Measurements from ENCODE around the gene GALNT8.

The GALNT8 gene

GRCh38 chr12:4810219-4810671 lies 90.0 kb downstream of the GALNT8 start:
- no peak for DNase-seq (ENCODE audit: low read depth in 2 of 2)
- no peak for TF ChIP-seq CTCF (IDR thresholded peaks at IDR 0.05; ENCODE audit: low read depth, low read length)
- H3K4me3 ChIP-seq (replicated peaks in 1 of 2; ENCODE audit: low read depth in 2 of 2, low read length in 2 of 2), result no peak overlapping the region

GRCh38 chr12:4812624-4813327 lies 92.6 kb downstream of the GALNT8 start:
- no peak for DNase-seq (ENCODE audit: low read depth in 2 of 2)
- TF ChIP-seq CTCF (IDR thresholded peaks at IDR 0.05; ENCODE audit: low read depth, low read length), result no peak
- no peak overlapping the region for H3K4me3 ChIP-seq (replicated peaks in 1 of 2; ENCODE audit: low read depth in 2 of 2, low read length in 2 of 2)

- H3K4me3 ChIP-seq (replicated peaks in 1 of 2; ENCODE audit: low read depth in 2 of 2, low read length in 2 of 2), result no peak overlapping the region
- no peak for DNase-seq (ENCODE audit: low read depth in 2 of 2)
- TF ChIP-seq CTCF (IDR thresholded peaks at IDR 0.05; ENCODE audit: low read depth, low read length), result no peak
These were observed 93.5 kb downstream of the GALNT8 start for GRCh38 chr12:4813741-4814140.

GRCh38 chr12:4814485-4814884 lies 94.3 kb downstream of the GALNT8 start:
- no peak overlapping the region for H3K4me3 ChIP-seq (replicated peaks in 1 of 2; ENCODE audit: low read depth in 2 of 2, low read length in 2 of 2)
- no peak for DNase-seq (ENCODE audit: low read depth in 2 of 2)
- no peak for TF ChIP-seq CTCF (IDR thresholded peaks at IDR 0.05; ENCODE audit: low read depth, low read length)

GRCh38 chr12:4816744-4817525 lies 96.7 kb downstream of the GALNT8 start:
- H3K4me3 ChIP-seq (replicated peaks in 1 of 2; ENCODE audit: low read depth in 2 of 2, low read length in 2 of 2), result no peak overlapping the region
- no peak for TF ChIP-seq CTCF (IDR thresholded peaks at IDR 0.05; ENCODE audit: low read depth, low read length)
- no peak for DNase-seq (ENCODE audit: low read depth in 2 of 2)

GRCh38 chr12:4817880-4818279 lies 97.7 kb downstream of the GALNT8 start:
- no peak for DNase-seq (ENCODE audit: low read depth in 2 of 2)
- H3K4me3 ChIP-seq (replicated peaks in 1 of 2; ENCODE audit: low read depth in 2 of 2, low read length in 2 of 2), result no peak overlapping the region
- no peak for TF ChIP-seq CTCF (IDR thresholded peaks at IDR 0.05; ENCODE audit: low read depth, low read length)

Measured in cardiac fibroblast (primary cell).